CD4-positive, CD25-positive, alpha-beta regulatory T cell (primary cell): Measurements from ENCODE around the gene WNT2. TPM values are rescaled to one million over a fixed set of nuclear protein-coding genes. Genes with fewer than 3 reads are reported as not detected.
"Not testable (repeated sequence)": the region's sequence is repeated elsewhere in the genome, so short reads cannot be mapped to it uniquely, and the experiment has no call there.

Experiments
- ATAC-seq, 2 donors: fragments of 150-1000 bp; cut with Tn5 transposase; one replicate each; pipeline ENCODE4 v1.10.0; 2021; ENCODE audit warnings: low read depth in 2 of 2, moderate number of reproducible peaks in 2 of 2, moderate library complexity in 1 of 2
- DNase-seq, 3 donors: peaks; one replicate each; pipeline versions ENCODE4 v3.0.0 to v3.0.0-alpha.2; 2012 to 2022; ENCODE audit warnings: mixed read lengths in 1 of 3
- H3K27ac ChIP-seq: one replicate; pipeline ENCODE4 v1.7.0; 2013; ENCODE audit warnings: mild to moderate bottlenecking, low read length; ENCODE audit not compliant: insufficient read depth, poor library complexity, severe bottlenecking
- H3K27me3 ChIP-seq: one replicate; pipeline ENCODE4 v1.7.0; 2013; ENCODE audit warnings: low read length; ENCODE audit not compliant: control insufficient read depth, insufficient read depth
- H3K36me3 ChIP-seq: one replicate; pipeline ENCODE4 v1.7.0; 2013; ENCODE audit warnings: mild to moderate bottlenecking, low read length, moderate library complexity; ENCODE audit not compliant: control insufficient read depth, insufficient read depth
- H3K4me1 ChIP-seq: 2 replicates; pipeline ENCODE4 v1.7.0; 2013; ENCODE audit warnings: mild to moderate bottlenecking, low read length; ENCODE audit not compliant: insufficient read depth, control insufficient read depth, poor library complexity, severe bottlenecking
- H3K4me3 ChIP-seq: one replicate; pipeline ENCODE4 v1.7.0; 2013; ENCODE audit warnings: low read depth, mild to moderate bottlenecking, low read length, moderate library complexity
- H3K9me3 ChIP-seq, 2 experiments: 1 replicate in 1 of 2; 2 replicates in 1 of 2; pipeline ENCODE4 v1.7.0; 2013; ENCODE audit warnings: low read length in 2 of 2, mild to moderate bottlenecking in 1 of 2, moderate library complexity in 1 of 2; ENCODE audit not compliant: control insufficient read depth in 2 of 2
- H3K27ac Mint-ChIP-seq, 3 donors: one replicate each; pipeline ENCODE4 v1.8.0; 2020 to 2022; ENCODE audit warnings: mild to moderate bottlenecking in 3 of 3, mixed read lengths in 3 of 3, moderate library complexity in 2 of 3
- H3K27me3 Mint-ChIP-seq: one replicate; pipeline ENCODE4 v1.8.0; 2022; ENCODE audit warnings: mild to moderate bottlenecking, mixed read lengths
- H3K36me3 Mint-ChIP-seq: one replicate; pipeline ENCODE4 v1.8.0; 2020; ENCODE audit warnings: mixed read lengths
- H3K4me1 Mint-ChIP-seq, 4 donors: one replicate each; pipeline ENCODE4 v1.8.0; 2020 to 2022; ENCODE audit warnings: mixed read lengths in 4 of 4, mild to moderate bottlenecking in 1 of 4
- H3K4me3 Mint-ChIP-seq, 4 donors: one replicate each; pipeline ENCODE4 v1.8.0; 2020 to 2022; ENCODE audit warnings: mild to moderate bottlenecking in 4 of 4, mixed read lengths in 4 of 4, moderate library complexity in 3 of 4
- H3K9me3 Mint-ChIP-seq, 7 donors: one replicate each; pipeline ENCODE4 v1.8.0; 2020 to 2022; ENCODE audit warnings: mixed read lengths in 7 of 7, mild to moderate bottlenecking in 3 of 7, moderate library complexity in 2 of 7
- polyA plus RNA-seq, 4 donors: library from polyadenylated mRNA; unstranded; fragments of 300-500 nt; fragmentation: Illumina TruSeq; gene quantifications; one replicate each; pipeline ENCODE4 v1.2.3, GENCODE V29; 2021
- total RNA-seq: library from RNA; stranded (reverse); gene quantifications from one replicate; pipeline ENCODE4 v1.2.3, GENCODE V29; 2022

Gene WNT2
- total and polyA plus RNA-seq, 5 donors from 2014 or later = not detected

DNA sequence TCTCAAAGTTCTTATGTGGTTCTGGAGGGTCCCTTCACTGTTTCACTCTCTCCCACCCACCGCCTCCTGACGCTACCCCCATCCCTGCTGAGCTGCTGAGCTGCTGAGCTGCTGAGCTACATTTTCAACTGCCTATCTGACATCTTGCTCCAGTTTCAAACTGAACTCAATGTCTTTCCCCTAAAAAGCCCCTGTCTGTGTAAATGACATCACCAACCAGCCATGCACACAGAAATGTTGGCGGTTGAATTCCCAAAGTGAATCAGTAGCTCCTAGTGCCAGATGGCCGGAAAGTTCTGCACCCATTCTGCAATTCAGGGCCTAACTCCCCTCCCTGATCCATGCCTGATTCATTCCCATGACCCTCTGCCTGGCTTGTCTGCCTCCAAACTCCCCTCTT is 71.2 kb downstream of the WNT2 start:
- Histone ChIP-seq H3K27me3 (peaks cover 4% of the 10 kb centered on the region), H3K4me1 (no peaks in the 10 kb centered on the region), H3K4me3 (no peak overlapping the region), H3K9me3 (no peaks in the 10 kb centered on the region), H3K36me3 (no peaks in the 10 kb centered on the region), H3K27ac (no peak overlapping the region)
- DNase-seq (no peak), ATAC-seq (no peak)
- H3K4me1 Mint-ChIP-seq = no peaks in the 10 kb centered on the region
- H3K27ac Mint-ChIP-seq = no peak overlapping the region
- H3K9me3 Mint-ChIP-seq = peaks cover 0 to 6% (median 0%) of the 10 kb centered on the region in 7 donors
- no peaks in the 10 kb centered on the region for H3K36me3 Mint-ChIP-seq
- peaks cover 4% of the 10 kb centered on the region for H3K27me3 Mint-ChIP-seq
- H3K4me3 Mint-ChIP-seq = no peak overlapping the region

DNA sequence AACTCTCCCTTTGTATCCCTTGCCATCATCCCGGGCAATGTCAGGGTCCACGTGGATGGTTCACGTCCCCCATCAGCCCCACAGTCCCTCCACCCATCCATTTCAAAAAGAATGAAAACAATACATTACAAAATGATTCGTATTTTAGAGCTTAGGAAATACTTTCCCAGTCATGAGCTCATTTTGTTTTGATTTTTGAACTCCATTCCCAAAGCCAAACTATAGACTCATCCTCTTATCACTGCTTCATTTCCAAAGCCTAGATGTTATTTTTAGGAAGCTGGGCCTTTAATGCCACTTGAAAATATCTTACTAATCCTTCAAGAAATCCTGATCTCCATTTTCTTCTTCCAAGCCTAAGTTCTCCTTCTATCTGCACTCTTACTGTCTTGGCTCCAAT is 72.1 kb downstream of the WNT2 start:
- no peaks in the 10 kb centered on the region for H3K36me3 Mint-ChIP-seq

DNA sequence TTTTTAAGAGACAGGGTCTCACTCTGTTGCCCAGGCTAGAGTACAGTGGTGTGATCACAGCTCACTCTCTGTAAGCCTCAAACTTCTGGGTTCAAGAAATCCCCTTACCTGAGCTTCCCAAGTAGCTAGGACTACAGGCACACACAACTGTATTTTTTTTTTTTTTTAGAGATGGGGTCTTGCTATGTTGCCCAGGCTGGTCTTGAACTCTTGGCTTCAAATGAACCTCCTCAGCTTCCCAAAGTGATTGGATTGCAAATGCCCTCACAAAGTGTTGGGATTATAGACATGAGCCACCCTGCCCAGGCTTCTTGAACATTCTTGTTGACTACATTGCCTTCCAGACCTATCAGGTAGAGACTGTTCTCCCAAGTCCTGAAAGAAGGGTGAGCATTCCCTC is 72.6 kb downstream of the WNT2 start:
- no peaks in the 10 kb centered on the region for H3K27me3 Mint-ChIP-seq
- Histone ChIP-seq H3K27me3 (no peaks in the 10 kb centered on the region), H3K36me3 (no peaks in the 10 kb centered on the region), H3K9me3 (no peaks in the 10 kb centered on the region), H3K4me1 (no peaks in the 10 kb centered on the region), H3K27ac (no peak overlapping the region), H3K4me3 (no peak overlapping the region)
- H3K9me3 Mint-ChIP-seq = peaks cover 0 to 6% (median 0%) of the 10 kb centered on the region in 7 donors
- H3K27ac Mint-ChIP-seq = no peak overlapping the region
- no peaks in the 10 kb centered on the region for H3K4me1 Mint-ChIP-seq
- DNase-seq (no peak), ATAC-seq (no peak)
- no peaks in the 10 kb centered on the region for H3K36me3 Mint-ChIP-seq
- H3K4me3 Mint-ChIP-seq = no peak overlapping the region

More for the DNA sequence above, 72.1 kb downstream of the WNT2 start:
- Mint-ChIP-seq H3K9me3 (peaks cover 0 to 6% (median 0%) of the 10 kb centered on the region in 7 donors), H3K27me3 (no peaks in the 10 kb centered on the region), H3K4me1 (no peaks in the 10 kb centered on the region), H3K27ac (no peak overlapping the region), H3K4me3 (no peak overlapping the region)
- Histone ChIP-seq H3K4me1 (no peaks in the 10 kb centered on the region), H3K36me3 (no peaks in the 10 kb centered on the region), H3K9me3 (no peaks in the 10 kb centered on the region), H3K27ac (no peak overlapping the region), H3K4me3 (no peak overlapping the region), H3K27me3 (peaks cover 3% of the 10 kb centered on the region)
- ATAC-seq = no peak
- DNase-seq = no peak

DNA sequence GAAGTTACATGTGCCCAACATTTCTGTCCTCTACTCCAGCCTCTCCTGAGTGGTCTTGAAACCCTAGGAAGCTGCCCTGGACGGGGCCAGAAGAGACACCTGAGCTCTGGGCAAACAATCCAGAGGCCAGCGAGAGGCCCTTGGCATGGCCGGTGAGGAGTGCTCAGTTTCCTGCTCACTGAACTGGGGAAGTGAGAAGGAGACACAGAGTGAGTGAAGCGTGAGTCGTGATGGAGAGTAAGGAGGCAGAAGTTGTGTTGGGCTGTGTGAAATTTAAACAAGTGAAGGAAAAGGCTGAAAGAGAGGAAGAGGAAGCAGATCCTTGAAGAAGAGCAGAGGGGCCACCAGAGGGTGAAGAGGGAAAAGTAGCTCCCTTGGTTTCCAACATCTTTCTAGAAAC is 73.2 kb downstream of the WNT2 start:
- Histone ChIP-seq H3K27me3 (no peaks in the 10 kb centered on the region), H3K4me3 (no peak overlapping the region), H3K27ac (no peak overlapping the region), H3K36me3 (no peaks in the 10 kb centered on the region), H3K9me3 (no peaks in the 10 kb centered on the region), H3K4me1 (no peaks in the 10 kb centered on the region)
- no peak for DNase-seq
- Mint-ChIP-seq H3K27ac (no peak overlapping the region), H3K4me3 (no peak overlapping the region), H3K9me3 (peaks cover 0 to 6% (median 0%) of the 10 kb centered on the region in 7 donors), H3K27me3 (no peaks in the 10 kb centered on the region), H3K4me1 (no peaks in the 10 kb centered on the region), H3K36me3 (no peaks in the 10 kb centered on the region)
- ATAC-seq = no peak

DNA sequence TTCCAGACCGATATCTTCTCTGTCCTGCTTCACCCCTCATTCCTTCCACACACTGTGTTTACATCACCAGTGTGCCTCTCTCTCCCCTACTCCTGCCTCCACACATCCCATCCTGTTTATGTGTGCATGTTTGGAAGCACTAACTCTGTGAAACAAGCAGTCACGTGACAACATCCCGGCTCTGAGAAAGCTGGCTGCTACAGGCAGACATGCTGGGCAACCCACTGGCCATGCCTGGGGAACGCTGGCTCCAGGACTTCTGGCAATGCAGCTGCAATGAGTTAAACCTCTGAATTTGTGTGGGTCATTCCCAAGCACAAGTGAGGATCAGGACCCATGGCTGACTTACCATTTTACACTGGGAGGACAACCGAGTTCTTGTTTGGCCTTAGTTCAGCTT is 74.0 kb downstream of the WNT2 start:
- Histone ChIP-seq H3K27me3 (no peaks in the 10 kb centered on the region), H3K4me1 (no peaks in the 10 kb centered on the region), H3K36me3 (no peaks in the 10 kb centered on the region), H3K27ac (no peak overlapping the region), H3K4me3 (no peak overlapping the region), H3K9me3 (no peaks in the 10 kb centered on the region)
- Mint-ChIP-seq H3K36me3 (no peaks in the 10 kb centered on the region), H3K27ac (no peak overlapping the region), H3K4me1 (no peaks in the 10 kb centered on the region), H3K27me3 (no peaks in the 10 kb centered on the region), H3K4me3 (no peak overlapping the region), H3K9me3 (peaks cover 0 to 6% (median 0%) of the 10 kb centered on the region in 7 donors)
- ATAC-seq = no peak
- no peak for DNase-seq

DNA sequence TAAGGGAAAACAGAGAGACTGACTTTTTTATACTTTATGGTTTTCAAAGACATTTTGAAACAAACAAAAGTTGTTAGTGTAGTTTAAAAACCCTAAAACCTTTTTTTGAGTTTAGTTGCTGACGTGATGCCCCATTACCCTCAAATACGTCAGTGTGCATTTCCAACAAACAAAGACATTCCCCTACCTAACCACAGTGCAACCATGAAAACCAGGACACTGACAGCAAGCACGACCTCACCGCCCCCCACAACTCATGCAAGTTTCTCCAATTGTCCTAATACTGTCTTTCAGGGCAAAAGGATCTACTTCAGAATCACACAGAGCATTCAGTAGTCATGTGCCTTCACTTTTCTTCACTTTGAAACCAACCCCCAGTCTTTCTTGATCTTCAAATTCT is 75.0 kb downstream of the WNT2 start:
- Histone ChIP-seq H3K9me3 (no peaks in the 10 kb centered on the region), H3K27me3 (no peaks in the 10 kb centered on the region), H3K4me3 (no peak overlapping the region), H3K27ac (no peak overlapping the region), H3K36me3 (no peaks in the 10 kb centered on the region), H3K4me1 (no peaks in the 10 kb centered on the region)
- H3K4me3 Mint-ChIP-seq = no peak overlapping the region
- no peaks in the 10 kb centered on the region for H3K4me1 Mint-ChIP-seq
- no peaks in the 10 kb centered on the region for H3K36me3 Mint-ChIP-seq
- H3K27me3 Mint-ChIP-seq = no peaks in the 10 kb centered on the region
- peaks cover 0 to 6% (median 0%) of the 10 kb centered on the region in 7 donors for H3K9me3 Mint-ChIP-seq
- H3K27ac Mint-ChIP-seq = no peak overlapping the region
- no peak for DNase-seq
- no peak for ATAC-seq

DNA sequence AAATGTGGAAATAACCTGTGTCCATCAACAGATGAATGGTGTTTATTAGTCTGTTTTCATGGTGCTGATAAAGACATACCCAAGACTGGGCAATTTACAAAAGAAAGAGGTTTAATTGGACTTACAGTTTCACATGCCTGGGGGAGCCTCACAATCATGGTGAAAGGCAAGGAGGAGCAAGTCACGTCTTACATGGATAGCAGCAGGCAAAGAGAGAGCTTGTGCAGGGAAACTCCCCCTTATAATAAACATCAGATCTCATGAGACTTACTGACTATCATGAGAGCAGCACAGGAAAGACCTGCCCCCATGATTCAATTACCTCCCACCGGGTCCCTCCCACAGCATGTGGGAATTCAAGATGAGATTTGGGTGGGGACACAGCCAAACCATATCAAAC is 77.2 kb downstream of the WNT2 start:
- H3K4me1 Mint-ChIP-seq, H3K27ac ChIP-seq, H3K4me3 Mint-ChIP-seq, ATAC-seq, H3K9me3 ChIP-seq, H3K27me3 Mint-ChIP-seq, H3K36me3 ChIP-seq, H3K27me3 ChIP-seq, DNase-seq, H3K4me1 ChIP-seq, H3K4me3 ChIP-seq, H3K27ac Mint-ChIP-seq, H3K9me3 Mint-ChIP-seq, H3K36me3 Mint-ChIP-seq: not testable (repeated sequence)

DNA sequence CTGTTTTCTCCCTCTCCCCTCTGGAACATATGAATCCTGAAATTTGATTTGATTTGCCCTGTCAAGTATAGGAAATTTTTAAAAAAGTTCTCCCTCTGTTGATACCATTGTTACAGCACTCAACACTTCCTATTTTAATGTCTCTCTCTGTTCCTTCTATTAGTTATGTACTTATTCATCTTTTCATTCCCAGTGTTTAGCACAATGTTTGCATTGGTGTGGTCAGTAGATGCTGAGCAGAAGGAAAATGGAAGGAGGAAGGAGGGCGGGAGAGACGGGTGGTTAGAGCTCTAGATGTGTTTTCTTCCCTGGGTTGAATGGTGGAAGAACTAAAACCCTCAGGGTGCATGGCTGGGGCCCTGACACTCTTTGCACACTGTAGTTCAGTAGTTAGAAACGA is 79.5 kb downstream of the WNT2 start:
- ATAC-seq (no peak), DNase-seq (no peak)
- no peaks in the 10 kb centered on the region for H3K4me1 Mint-ChIP-seq
- peaks cover 0 to 2% (median 0%) of the 10 kb centered on the region in 7 donors for H3K9me3 Mint-ChIP-seq
- H3K4me3 ChIP-seq = no peak overlapping the region
- no peaks in the 10 kb centered on the region for H3K36me3 Mint-ChIP-seq
- no peaks in the 10 kb centered on the region for H3K4me1 ChIP-seq
- H3K27me3 Mint-ChIP-seq = no peaks in the 10 kb centered on the region
- H3K36me3 ChIP-seq = no peaks in the 10 kb centered on the region
- no peaks in the 10 kb centered on the region for H3K27me3 ChIP-seq
- H3K9me3 ChIP-seq = no peaks in the 10 kb centered on the region
- no peak overlapping the region for H3K27ac Mint-ChIP-seq
- no peak overlapping the region for H3K27ac ChIP-seq
- no peak overlapping the region for H3K4me3 Mint-ChIP-seq
